Keratinocyte (primary cell): Measurements from ENCODE around the gene KYNU. TPM values are rescaled to one million over a fixed set of nuclear protein-coding genes. Genes with fewer than 3 reads are reported as not detected.

ENCODE experiments used
- DNase-seq: peaks from one replicate; pipeline ENCODE4 v3.0.0-alpha.2; 2011; ENCODE audit warnings: low read depth, missing footprints, low spot score
- FAIRE-seq: peaks from 2 replicates; lab custom pipeline; 2011; peaks lifted over from hg19 to GRCh38; lab: Jason Lieb, UNC
- H2AFZ ChIP-seq: 2 replicates; pipeline ENCODE4 v1.6.0; 2012; ENCODE audit warnings: low read length, control low read depth, inconsistent platforms; ENCODE audit not compliant: control insufficient read depth
- H3K27ac ChIP-seq: 2 replicates; pipeline ENCODE4 v1.5.1; 2011; ENCODE audit warnings: low read length; ENCODE audit not compliant: control insufficient read depth, insufficient read depth
- H3K27me3 ChIP-seq: 3 replicates; pipeline ENCODE4 v1.6.0; 2011; ENCODE audit warnings: low read length; ENCODE audit not compliant: control insufficient read depth, insufficient read depth; ENCODE audit errors: extremely low read depth
- H3K36me3 ChIP-seq, 2 experiments: 2 replicates in 1 of 2; 3 replicates in 1 of 2; pipeline ENCODE4 v1.5.1; 2011; ENCODE audit warnings: low read length in 2 of 2, mild to moderate bottlenecking in 1 of 2; ENCODE audit not compliant: control insufficient read depth in 2 of 2, insufficient read depth in 2 of 2; ENCODE audit errors: extremely low read depth in 1 of 2
- H3K4me1 ChIP-seq: 3 replicates; pipeline ENCODE4 v1.5.1; 2011; ENCODE audit warnings: low read length; ENCODE audit not compliant: control insufficient read depth, insufficient read depth; ENCODE audit errors: extremely low read depth
- H3K4me2 ChIP-seq: 3 replicates; pipeline ENCODE4 v1.6.0; 2011; ENCODE audit warnings: low read depth, low read length; ENCODE audit not compliant: control insufficient read depth, insufficient read depth; ENCODE audit errors: extremely low read depth
- H3K4me3 ChIP-seq, 3 experiments: fragments of 200-600 bp in 1 of 3; sonication (generic) in 1 of 3; 2 replicates in 2 of 3; 3 replicates in 1 of 3; pipeline ENCODE4 v1.5.1; 2011 to 2016; ENCODE audit warnings: low read length in 3 of 3, mild to moderate bottlenecking in 3 of 3, control low read depth in 2 of 3, inconsistent platforms in 1 of 3, low read depth in 1 of 3, mixed read lengths in 1 of 3, mixed run types in 1 of 3, moderate library complexity in 1 of 3; ENCODE audit not compliant: control insufficient read depth in 2 of 3, insufficient read depth in 2 of 3; ENCODE audit errors: extremely low read depth in 1 of 3
- H3K79me2 ChIP-seq: 2 replicates; pipeline ENCODE4 v1.6.0; 2012; ENCODE audit warnings: low read length; ENCODE audit not compliant: control insufficient read depth, insufficient read depth
- H3K9ac ChIP-seq: 3 replicates; pipeline ENCODE4 v1.6.0; 2011; ENCODE audit warnings: low read length; ENCODE audit not compliant: control insufficient read depth, insufficient read depth; ENCODE audit errors: extremely low read depth
- H3K9me1 ChIP-seq: 3 replicates; pipeline ENCODE4 v1.6.0; 2011; ENCODE audit warnings: low read length; ENCODE audit not compliant: control insufficient read depth, insufficient read depth; ENCODE audit errors: extremely low read depth
- H3K9me3 ChIP-seq: 2 replicates; pipeline ENCODE4 v1.5.1; 2012; ENCODE audit warnings: low read depth, low read length; ENCODE audit not compliant: control insufficient read depth
- H4K20me1 ChIP-seq: 3 replicates; pipeline ENCODE4 v1.6.0; 2011; ENCODE audit warnings: low read length; ENCODE audit not compliant: control insufficient read depth, insufficient read depth; ENCODE audit errors: extremely low read depth
- EZH2 ChIP-seq: IDR thresholded peaks from one replicate; pipeline ENCODE4 v1.6.1; 2012; ENCODE audit warnings: inconsistent platforms, mild to moderate bottlenecking, low read length, moderate library complexity
- dilution Hi-C: fragments of 300-500 bp; cut with MboI; formaldehyde crosslinking; loops from one replicate; pipeline ENCODE4 v1.7.0; 2020; ENCODE audit warnings: low sequenced_read_pairs; ENCODE audit not compliant: extremely low pct_ligation_motif_present
- polyA plus RNA-seq, 5 experiments: library from polyadenylated mRNA; depleted of rRNA in 3 of 5; stranded (reverse) in 3 of 5; stranded (forward) in 1 of 5; unstranded in 1 of 5; fragments of >200 nt; gene quantifications; 1 replicate in 1 of 5; 2 replicates in 3 of 5; 3 replicates in 1 of 5; pipeline versions ENCODE4 v1.2.1 to v1.2.3, GENCODE V29; 2011 to 2012; ENCODE audit warnings: missing spikeins in 2 of 5, low read depth in 1 of 5, low replicate concordance in 1 of 5
- TF ChIP-seq, protein P1 (sequence below), 3 experiments: IDR thresholded peaks in 1 of 3; conservative IDR thresholded peaks in 1 of 3; optimal IDR thresholded peaks in 1 of 3; 2 replicates in 2 of 3; 3 replicates in 1 of 3; pipeline versions ENCODE3 to v1.5.1; 2011; ENCODE audit warnings: low read length in 3 of 3, mild to moderate bottlenecking in 3 of 3, moderate library complexity in 2 of 3, control low read depth in 1 of 3, inconsistent platforms in 1 of 3; ENCODE audit not compliant: insufficient read depth in 2 of 3; ENCODE audit errors: extremely low read depth in 1 of 3

Gene KYNU
- polyA plus RNA-seq, 1 donor (not counting 4 experiments of a cell fraction or from before 2014, with no cell fraction given) = 3.9 TPM

DNA sequence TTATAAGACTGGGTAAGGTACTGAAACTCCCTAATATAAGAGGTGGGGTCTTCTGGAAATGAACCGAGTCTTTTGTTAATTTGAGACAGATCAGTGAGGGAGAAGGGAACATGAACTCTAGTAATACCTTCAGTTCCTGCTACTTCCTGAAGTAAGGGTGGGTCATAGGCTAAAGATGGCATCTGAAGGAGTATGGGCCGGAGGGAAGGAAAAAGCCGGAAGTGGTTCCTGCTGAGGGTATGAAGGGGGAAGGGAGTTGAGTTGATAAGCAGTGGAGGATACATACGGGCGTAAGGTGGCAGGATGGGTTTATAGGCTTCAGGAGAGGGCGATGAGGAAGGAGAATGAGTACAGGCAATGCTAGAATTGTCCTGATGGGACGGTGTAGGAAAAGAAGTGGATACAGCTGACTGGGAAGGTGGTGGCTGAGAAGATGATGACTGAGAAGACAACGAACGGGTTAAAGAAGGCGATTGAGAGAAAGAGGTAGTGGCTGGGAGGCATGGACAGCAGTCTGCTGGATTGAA lies 58.2 kb downstream of the KYNU start:
- no peaks in the 10 kb centered on the region for H4K20me1 ChIP-seq
- H3K4me2 ChIP-seq = no peak overlapping the region
- H3K27me3 ChIP-seq = no peaks in the 10 kb centered on the region
- DNase-seq (no peak), FAIRE-seq (no peak)
- dilution Hi-C loops = no loop called here
- H3K9me1 ChIP-seq = no peaks in the 10 kb centered on the region
- no peaks in the 10 kb centered on the region for H3K36me3 ChIP-seq
- H2AFZ ChIP-seq = no peak overlapping the region
- no peak overlapping the region for H3K27ac ChIP-seq
- H3K79me2 ChIP-seq = no peaks in the 10 kb centered on the region
- H3K9me3 ChIP-seq = no peaks in the 10 kb centered on the region
- H3K4me1 ChIP-seq = no peaks in the 10 kb centered on the region
- H3K4me3 ChIP-seq = no peak overlapping the region
- H3K9ac ChIP-seq = no peak overlapping the region
- TF ChIP-seq, protein P1, sequence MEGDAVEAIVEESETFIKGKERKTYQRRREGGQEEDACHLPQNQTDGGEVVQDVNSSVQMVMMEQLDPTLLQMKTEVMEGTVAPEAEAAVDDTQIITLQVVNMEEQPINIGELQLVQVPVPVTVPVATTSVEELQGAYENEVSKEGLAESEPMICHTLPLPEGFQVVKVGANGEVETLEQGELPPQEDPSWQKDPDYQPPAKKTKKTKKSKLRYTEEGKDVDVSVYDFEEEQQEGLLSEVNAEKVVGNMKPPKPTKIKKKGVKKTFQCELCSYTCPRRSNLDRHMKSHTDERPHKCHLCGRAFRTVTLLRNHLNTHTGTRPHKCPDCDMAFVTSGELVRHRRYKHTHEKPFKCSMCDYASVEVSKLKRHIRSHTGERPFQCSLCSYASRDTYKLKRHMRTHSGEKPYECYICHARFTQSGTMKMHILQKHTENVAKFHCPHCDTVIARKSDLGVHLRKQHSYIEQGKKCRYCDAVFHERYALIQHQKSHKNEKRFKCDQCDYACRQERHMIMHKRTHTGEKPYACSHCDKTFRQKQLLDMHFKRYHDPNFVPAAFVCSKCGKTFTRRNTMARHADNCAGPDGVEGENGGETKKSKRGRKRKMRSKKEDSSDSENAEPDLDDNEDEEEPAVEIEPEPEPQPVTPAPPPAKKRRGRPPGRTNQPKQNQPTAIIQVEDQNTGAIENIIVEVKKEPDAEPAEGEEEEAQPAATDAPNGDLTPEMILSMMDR (optimal IDR thresholded peaks at IDR 0.05 in 1 of 3, IDR thresholded peaks at IDR 0.05 in 1 of 3, conservative IDR thresholded peaks at IDR 0.05 in 1 of 3; ENCODE audit: extremely low read depth in 1 of 3, insufficient read depth in 2 of 3, low read length in 3 of 3) = no peak
- no peak for TF ChIP-seq EZH2

DNA sequence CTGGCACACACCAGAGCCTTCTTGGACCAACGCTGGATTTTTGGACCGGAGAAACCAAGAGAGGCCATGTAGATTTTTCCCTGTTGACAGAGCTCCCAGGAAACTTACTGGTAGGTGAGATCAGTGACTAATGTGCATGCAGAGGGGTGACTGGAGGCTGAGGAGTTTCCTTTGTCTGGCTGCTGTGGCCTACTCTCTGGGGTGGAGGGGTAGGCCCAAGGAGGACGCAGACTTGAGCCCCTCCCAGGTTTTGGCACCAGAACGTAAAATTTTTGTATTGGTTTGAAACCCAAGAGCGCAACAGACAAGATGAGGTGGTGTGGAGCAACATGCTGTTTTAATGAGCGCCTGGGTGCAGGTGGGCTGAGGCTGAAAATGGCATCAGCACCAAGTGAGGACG lies 59.2 kb downstream of the KYNU start:
- H3K4me2 ChIP-seq = no peak overlapping the region
- H4K20me1 ChIP-seq = no peaks in the 10 kb centered on the region
- DNase-seq = no peak
- no peak for FAIRE-seq
- TF ChIP-seq EZH2 = no peak
- TF ChIP-seq, protein P1 (optimal IDR thresholded peaks at IDR 0.05 in 1 of 3, IDR thresholded peaks at IDR 0.05 in 1 of 3, conservative IDR thresholded peaks at IDR 0.05 in 1 of 3; ENCODE audit: extremely low read depth in 1 of 3, insufficient read depth in 2 of 3, low read length in 3 of 3) = no peak
- H3K4me3 ChIP-seq = no peak overlapping the region
- H3K9ac ChIP-seq = no peak overlapping the region
- no peaks in the 10 kb centered on the region for H3K27me3 ChIP-seq
- no peaks in the 10 kb centered on the region for H3K36me3 ChIP-seq
- no peaks in the 10 kb centered on the region for H3K4me1 ChIP-seq
- dilution Hi-C loops = no loop called here
- no peak overlapping the region for H3K27ac ChIP-seq
- H3K79me2 ChIP-seq = no peaks in the 10 kb centered on the region
- no peaks in the 10 kb centered on the region for H3K9me1 ChIP-seq
- no peak overlapping the region for H2AFZ ChIP-seq
- H3K9me3 ChIP-seq = no peaks in the 10 kb centered on the region
